Lower lobe of right lung (tissue), 2 donors: ENCODE results near the gene KRTCAP2. TPM values are rescaled to one million over a fixed set of nuclear protein-coding genes. Genes with fewer than 3 reads are reported as not detected.
A peak's percentile ranks its signal among the peaks of the same experiment; 100 is the strongest.

ENCODE experiments used
- ATAC-seq, 2 donors: fragments of 200-7000 bp; cut with Tn5 transposase; one replicate each; pipeline ENCODE4 v1.9.1; 2020 to 2022; ENCODE audit warnings: mild to moderate bottlenecking in 2 of 2, moderate library complexity in 2 of 2
- DNase-seq: peaks from one replicate; pipeline ENCODE4 v3.0.0-alpha.2; 2020
- H3K27ac ChIP-seq: fragments of 200-600 bp; one replicate; pipeline ENCODE4 v1.8.0; 2022
- H3K27me3 ChIP-seq: fragments of 200-600 bp; one replicate; pipeline ENCODE4 v1.8.0; 2022; ENCODE audit warnings: low read depth
- H3K36me3 ChIP-seq: fragments of 200-600 bp; one replicate; pipeline ENCODE4 v1.8.0; 2022; ENCODE audit warnings: mild to moderate bottlenecking
- H3K4me1 ChIP-seq: fragments of 200-600 bp; one replicate; pipeline ENCODE4 v1.8.0; 2022
- H3K4me3 ChIP-seq: fragments of 200-600 bp; one replicate; pipeline ENCODE4 v1.8.0; 2022; ENCODE audit warnings: mild to moderate bottlenecking
- H3K9me3 ChIP-seq: fragments of 200-600 bp; one replicate; pipeline ENCODE4 v1.8.0; 2022
- intact Hi-C: fragments of 100-400 bp; cut with DNase I; formaldehyde crosslinking; loops from one replicate; pipeline ENCODE4 v1.11.0; 2022
- total RNA-seq: library from RNA; stranded (reverse); fragmentation: NEBNext Ultra II Directional; extraction: Animal tissue kit (Norgen Biotek cat#: 25700); gene quantifications from one replicate; pipeline ENCODE4 v1.2.1, GENCODE V29; 2021
- TF ChIP-seq, protein P1 (sequence below): fragments of 200-600 bp; IDR thresholded peaks from one replicate; pipeline ENCODE4 v1.8.0; 2022; ENCODE audit warnings: antibody characterized with exemption, mild to moderate bottlenecking
- donor health status: DM: no; HTN: yes; CAD: no; lungs with severe emphysema.

Gene KRTCAP2
- total RNA-seq, 1 donor from 2014 or later: 173 TPM

DNA sequence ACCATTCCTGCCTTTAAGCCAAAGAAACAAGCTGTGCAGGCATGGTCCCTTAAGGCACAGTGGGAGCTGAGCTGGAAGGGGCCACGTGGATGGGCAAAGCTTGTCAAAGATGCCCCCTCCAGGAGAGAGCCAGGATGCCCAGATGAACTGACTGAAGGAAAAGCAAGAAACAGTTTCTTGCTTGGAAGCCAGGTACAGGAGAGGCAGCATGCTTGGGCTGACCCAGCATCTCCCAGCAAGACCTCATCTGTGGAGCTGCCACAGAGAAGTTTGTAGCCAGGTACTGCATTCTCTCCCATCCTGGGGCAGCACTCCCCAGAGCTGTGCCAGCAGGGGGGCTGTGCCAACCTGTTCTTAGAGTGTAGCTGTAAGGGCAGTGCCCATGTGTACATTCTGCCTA lies 38.8 kb downstream of the KRTCAP2 start:
- ATAC-seq (no peak), DNase-seq (no peak)
- TF ChIP-seq, protein P1, sequence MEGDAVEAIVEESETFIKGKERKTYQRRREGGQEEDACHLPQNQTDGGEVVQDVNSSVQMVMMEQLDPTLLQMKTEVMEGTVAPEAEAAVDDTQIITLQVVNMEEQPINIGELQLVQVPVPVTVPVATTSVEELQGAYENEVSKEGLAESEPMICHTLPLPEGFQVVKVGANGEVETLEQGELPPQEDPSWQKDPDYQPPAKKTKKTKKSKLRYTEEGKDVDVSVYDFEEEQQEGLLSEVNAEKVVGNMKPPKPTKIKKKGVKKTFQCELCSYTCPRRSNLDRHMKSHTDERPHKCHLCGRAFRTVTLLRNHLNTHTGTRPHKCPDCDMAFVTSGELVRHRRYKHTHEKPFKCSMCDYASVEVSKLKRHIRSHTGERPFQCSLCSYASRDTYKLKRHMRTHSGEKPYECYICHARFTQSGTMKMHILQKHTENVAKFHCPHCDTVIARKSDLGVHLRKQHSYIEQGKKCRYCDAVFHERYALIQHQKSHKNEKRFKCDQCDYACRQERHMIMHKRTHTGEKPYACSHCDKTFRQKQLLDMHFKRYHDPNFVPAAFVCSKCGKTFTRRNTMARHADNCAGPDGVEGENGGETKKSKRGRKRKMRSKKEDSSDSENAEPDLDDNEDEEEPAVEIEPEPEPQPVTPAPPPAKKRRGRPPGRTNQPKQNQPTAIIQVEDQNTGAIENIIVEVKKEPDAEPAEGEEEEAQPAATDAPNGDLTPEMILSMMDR: no peak
- Histone ChIP-seq H3K36me3 (peaks cover 50% of the 10 kb centered on the region), H3K27me3 (no peaks in the 10 kb centered on the region), H3K9me3 (no peaks in the 10 kb centered on the region), H3K27ac (peak overlapping the region; percentile 91), H3K4me3 (peak overlapping the region; percentile 64), H3K4me1 (peaks cover 67% of the 10 kb centered on the region)
- intact Hi-C loops: no loop called here

GRCh38 chr1:155133799-155134281 lies 39.3 kb downstream of the KRTCAP2 start:
- TF ChIP-seq, protein P1: no peak
- no peak for DNase-seq
- Histone ChIP-seq H3K4me3 (peak overlapping the region; percentile 64), H3K36me3 (peaks cover 50% of the 10 kb centered on the region), H3K9me3 (no peaks in the 10 kb centered on the region), H3K27me3 (no peaks in the 10 kb centered on the region), H3K27ac (peak overlapping the region; percentile 91), H3K4me1 (peaks cover 63% of the 10 kb centered on the region)
- intact Hi-C loops: no loop called here
- ATAC-seq: no peak

DNA sequence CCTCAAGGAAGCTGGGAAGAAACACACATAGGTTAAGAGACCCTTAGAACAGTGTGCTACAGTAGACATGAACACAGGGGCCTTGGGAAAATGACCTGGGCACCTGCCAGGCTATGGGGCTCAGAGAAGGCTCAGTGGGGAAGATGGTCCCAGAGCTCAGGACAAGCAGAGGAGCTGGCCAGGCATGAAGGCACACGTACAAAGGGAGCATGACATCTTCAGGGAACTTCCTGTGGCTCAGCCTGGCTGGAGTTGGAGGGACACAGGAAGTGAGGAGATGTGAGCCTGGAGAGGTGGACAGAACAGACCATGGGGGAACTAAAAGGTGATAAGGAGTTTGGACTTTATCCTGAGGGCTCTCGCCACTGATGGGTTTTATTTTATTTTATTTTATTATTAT lies 41.2 kb downstream of the KRTCAP2 start:
- H3K9me3 ChIP-seq: no peaks in the 10 kb centered on the region
- peak overlapping the region; percentile 91 for H3K27ac ChIP-seq
- no peak for ATAC-seq
- intact Hi-C loops: no loop called here
- DNase-seq: no peak
- peaks cover 50% of the 10 kb centered on the region for H3K36me3 ChIP-seq
- H3K27me3 ChIP-seq: peaks cover 7% of the 10 kb centered on the region
- peaks cover 69% of the 10 kb centered on the region for H3K4me1 ChIP-seq
- TF ChIP-seq, protein P1: no peak
- H3K4me3 ChIP-seq: peak overlapping the region; percentile 64

- H3K4me1 ChIP-seq: peaks cover 70% of the 10 kb centered on the region
- peak overlapping the region; percentile 64 for H3K4me3 ChIP-seq
- intact Hi-C loops: no loop called here
- DNase-seq (peak; percentile 58), ATAC-seq (no peak)
- H3K27ac ChIP-seq: peak overlapping the region; percentile 91
- peaks cover 7% of the 10 kb centered on the region for H3K27me3 ChIP-seq
- H3K36me3 ChIP-seq: peaks cover 50% of the 10 kb centered on the region
- H3K9me3 ChIP-seq: no peaks in the 10 kb centered on the region
- TF ChIP-seq, protein P1: no peak
Observed at GRCh38 chr1:155131285-155131684, 41.8 kb downstream of the KRTCAP2 start.

DNA sequence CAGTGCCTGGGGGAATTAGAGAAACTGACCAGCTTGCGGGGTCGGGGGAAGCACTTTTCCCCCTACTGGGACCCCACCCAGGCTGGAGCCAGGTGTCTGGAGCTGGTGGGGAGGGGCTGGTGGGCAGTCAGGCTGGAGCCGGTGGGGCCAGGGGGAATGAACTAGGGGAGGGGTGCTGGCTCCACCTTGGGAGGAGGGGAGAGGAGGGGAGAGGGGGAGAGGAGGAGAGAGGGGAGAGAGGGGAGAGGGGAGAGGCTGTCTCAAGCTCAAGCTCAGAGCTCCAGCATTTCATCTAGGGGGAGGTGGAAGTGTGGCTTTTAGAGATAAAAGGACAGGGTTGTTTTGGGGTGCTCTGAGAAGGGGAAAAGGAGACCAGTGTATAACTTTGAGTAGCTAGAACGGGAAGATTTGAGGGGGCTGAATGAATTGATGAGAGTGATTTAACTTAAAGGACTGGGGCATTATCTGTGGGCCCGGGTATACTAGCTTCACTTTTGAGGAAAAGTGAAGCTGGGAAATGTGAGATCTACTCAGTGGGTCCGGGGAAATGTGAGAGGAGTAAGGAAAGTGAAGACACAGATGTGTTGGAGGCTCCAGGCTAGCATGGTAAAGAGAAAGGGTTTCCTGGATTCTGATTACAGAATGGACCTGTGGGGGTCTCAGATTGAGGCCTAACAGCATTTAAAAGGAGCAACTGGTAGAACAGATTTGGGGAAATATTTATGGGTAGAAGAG lies 42.7 kb downstream of the KRTCAP2 start:
- H3K27me3 ChIP-seq: peaks cover 13% of the 10 kb centered on the region
- peaks cover 78% of the 10 kb centered on the region for H3K4me1 ChIP-seq
- peak overlapping the region; percentile 91 for H3K27ac ChIP-seq
- intact Hi-C loops: no loop called here
- H3K9me3 ChIP-seq: no peaks in the 10 kb centered on the region
- no peak for DNase-seq
- peaks cover 50% of the 10 kb centered on the region for H3K36me3 ChIP-seq
- TF ChIP-seq, protein P1: no peak
- H3K4me3 ChIP-seq: peak overlapping the region; percentile 64
- no peak for ATAC-seq
